HG02588 (cell line): ENCODE measurements around the gene SEC16A.

Experiments
- ATAC-seq: cut with Tn5 transposase; IDR thresholded peaks from one replicate; pipeline ENCODE4 v1.9.1; 2021; ENCODE audit warnings: mild to moderate bottlenecking, moderate library complexity; ENCODE audit not compliant: unreplicated experiment

SEC16A gene

GRCh38 chr9:136403915-136404800 is 78.7 kb downstream of the SEC16A start:
- ATAC-seq: no peak

GRCh38 chr9:136403538-136403914 is 79.3 kb downstream of the SEC16A start:
- ATAC-seq: no peak

GRCh38 chr9:136402067-136402466 is 80.8 kb downstream of the SEC16A start:
- no peak for ATAC-seq

- ATAC-seq: no peak
These were observed 81.5 kb downstream of the SEC16A start for GRCh38 chr9:136401173-136401922.

- peak; percentile 73 for ATAC-seq
These were observed 82.6 kb downstream of the SEC16A start, which contains the start of gene SNAPC4 for GRCh38 chr9:136400038-136400834. TSS of gene SNAPC4 (minus strand) at chr9:136400170. CDS start at chr9:136398428, 1,742 bp downstream.

- ATAC-seq: peak; percentile 38
These were observed 83.4 kb downstream of the SEC16A start for GRCh38 chr9:136399176-136400037.

DNA sequence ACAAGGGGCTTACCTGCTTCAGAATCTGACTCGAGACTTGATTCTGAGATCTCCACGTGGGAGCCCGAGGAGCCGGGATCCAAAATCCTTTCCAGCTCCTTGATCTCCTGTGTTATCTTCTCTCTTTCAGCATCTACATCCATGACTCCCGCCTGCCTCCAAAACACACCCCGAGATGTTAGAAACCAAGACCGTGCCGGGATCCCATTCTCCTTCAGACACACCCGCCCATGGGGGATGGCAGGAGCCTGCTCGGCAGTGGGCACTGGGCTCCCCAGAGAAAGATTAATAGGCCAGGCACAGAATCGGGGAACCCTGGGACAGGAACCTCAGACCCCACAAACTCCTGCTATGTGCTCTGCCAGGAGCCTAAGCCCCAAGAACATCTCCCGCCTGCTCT is 84.6 kb downstream of the SEC16A start:
- no peak for ATAC-seq

- no peak for ATAC-seq
These were observed 85.2 kb downstream of the SEC16A start for GRCh38 chr9:136397643-136398042.

GRCh38 chr9:136396219-136396515 is 86.7 kb downstream of the SEC16A start:
- no peak for ATAC-seq

GRCh38 chr9:136395345-136396218 is 87.3 kb downstream of the SEC16A start:
- ATAC-seq: no peak

GRCh38 chr9:136395020-136395340 is 87.9 kb downstream of the SEC16A start:
- no peak for ATAC-seq

GRCh38 chr9:136394312-136395019 is 88.4 kb downstream of the SEC16A start:
- ATAC-seq: no peak

GRCh38 chr9:136393531-136393930 is 89.3 kb downstream of the SEC16A start:
- no peak for ATAC-seq

DNA sequence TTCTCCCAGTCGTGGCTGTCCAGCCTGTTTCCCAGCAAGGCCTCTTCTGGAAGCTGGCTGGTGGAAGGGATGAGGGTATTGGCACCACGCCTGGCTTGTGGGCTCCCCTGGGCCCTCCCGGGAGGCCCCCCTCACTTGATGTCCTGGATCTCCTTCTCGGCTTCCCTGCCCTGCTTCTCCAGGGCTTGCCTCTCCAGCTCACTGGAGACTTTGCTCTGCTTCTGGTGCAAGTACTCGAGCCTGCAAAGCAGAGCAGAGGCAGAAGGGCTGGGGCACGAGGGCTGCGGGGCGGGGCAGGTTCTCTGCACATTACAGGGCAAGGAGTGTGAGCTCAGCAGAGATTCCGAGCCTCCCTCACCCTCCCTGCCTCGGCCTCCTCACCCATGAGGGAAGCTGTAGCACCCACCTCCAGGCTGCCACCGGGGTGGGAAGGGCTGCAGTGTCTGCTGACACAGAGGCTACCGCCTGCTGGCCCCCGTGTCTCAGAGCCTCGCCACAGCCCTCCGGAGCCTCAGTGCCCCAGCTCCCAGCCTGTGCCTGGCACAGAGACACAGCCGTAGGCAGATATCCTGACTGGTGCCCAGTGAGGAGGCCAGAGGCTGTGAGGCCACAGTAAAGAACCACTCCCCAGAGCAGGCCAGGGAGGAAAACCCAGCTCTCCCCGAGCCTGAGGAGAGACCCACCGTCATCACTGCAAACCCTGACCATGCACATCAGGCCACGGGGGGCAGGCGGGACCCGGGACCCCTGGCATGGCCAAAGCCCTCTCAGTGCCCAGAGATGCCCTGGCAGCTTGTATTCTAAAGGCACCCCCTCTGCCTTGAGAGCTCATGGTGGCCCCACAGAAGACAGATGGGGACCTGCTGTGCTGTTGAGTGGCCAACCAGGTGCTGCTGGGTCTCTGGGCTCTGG is 90.0 kb downstream of the SEC16A start:
- ATAC-seq: no peak

DNA sequence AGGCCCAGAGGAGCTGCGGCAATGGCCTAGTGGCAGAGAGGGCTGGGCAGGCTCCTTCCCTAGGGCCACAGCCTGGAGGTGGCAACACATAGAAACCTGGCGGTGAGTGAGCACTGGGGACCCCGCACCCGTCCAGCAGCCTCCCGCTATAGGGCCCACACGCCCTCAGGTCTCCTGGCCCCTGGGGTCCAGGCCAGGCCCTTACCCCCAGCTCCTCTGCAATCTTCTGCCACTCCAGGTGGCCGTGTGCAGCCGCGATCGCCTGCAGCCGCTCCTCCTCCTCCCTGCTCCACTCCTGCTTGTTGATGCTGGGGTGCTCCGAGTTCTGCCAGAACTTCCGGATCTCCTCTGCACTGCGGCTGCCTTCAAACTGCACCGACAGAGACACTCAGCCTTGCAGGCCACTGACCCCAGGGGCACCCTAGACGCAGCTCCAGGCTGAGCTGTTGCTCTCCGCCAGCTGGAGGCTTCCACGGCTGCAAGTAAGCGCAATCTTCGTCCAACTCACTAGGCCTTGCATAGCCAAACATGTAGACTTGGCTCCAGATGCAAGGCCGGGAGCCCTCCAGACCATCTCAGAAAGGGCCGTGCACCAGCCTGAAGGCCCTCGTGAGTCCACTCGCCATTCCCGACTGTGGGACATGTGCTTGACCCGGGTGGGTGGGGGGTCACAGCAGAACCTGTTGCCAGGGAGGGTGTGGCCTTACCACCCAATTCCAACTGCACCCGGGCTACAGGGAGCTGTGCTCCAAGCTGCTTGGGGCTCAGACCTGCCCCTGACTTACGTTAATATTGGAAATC is 90.9 kb downstream of the SEC16A start:
- no peak for ATAC-seq
